ENCODE results near the gene STON2.

GRCh38 chr14:81402123-81402495 lies 2.0 kb upstream of the STON2 start:
- TF ChIP-seq CTCF (IDR thresholded peaks at IDR 0.05), result no peak
- TF ChIP-seq POLR2A (IDR thresholded peaks at IDR 0.05), result no peak

Measured in uterus (tissue), 2 donors.